Suprapubic skin (tissue), 4 donors: ENCODE results near the gene TSEN54. TPM values are rescaled to one million over a fixed set of nuclear protein-coding genes. Genes with fewer than 3 reads are reported as not detected.
A peak's percentile ranks its signal among the peaks of the same experiment; 100 is the strongest.

Source experiments
- DNase-seq, 2 donors: peaks; one replicate each; pipeline ENCODE4 v3.0.0-alpha.2; 2019; ENCODE audit warnings: low spot score in 2 of 2
- H3K27ac ChIP-seq: fragments of 200-600 bp; sonication (generic); one replicate; pipeline ENCODE4 v1.5.1; 2019
- H3K27me3 ChIP-seq: fragments of 200-600 bp; sonication (generic); one replicate; pipeline ENCODE4 v1.5.1; 2019
- H3K36me3 ChIP-seq: fragments of 200-600 bp; sonication (generic); one replicate; pipeline ENCODE4 v1.5.1; 2019
- H3K4me1 ChIP-seq: fragments of 200-600 bp; sonication (generic); one replicate; pipeline ENCODE4 v1.5.1; 2019
- H3K4me3 ChIP-seq: fragments of 200-600 bp; sonication (generic); one replicate; pipeline ENCODE4 v1.5.1; 2019; ENCODE audit warnings: mild to moderate bottlenecking
- H3K9me3 ChIP-seq: fragments of 200-600 bp; sonication (generic); one replicate; pipeline ENCODE4 v1.5.1; 2019
- CTCF ChIP-seq, 2 donors: fragments of 200-600 bp in 1 of 2; fragments of 450-650 bp in 1 of 2; sonication (generic) in 1 of 2; IDR thresholded peaks; one replicate each; pipeline ENCODE4 v1.5.1; 2016 to 2019; ENCODE audit warnings: antibody characterized with exemption in 2 of 2, mild to moderate bottlenecking in 1 of 2, moderate library complexity in 1 of 2
- EP300 ChIP-seq: sonication (generic); formaldehyde crosslinking; IDR thresholded peaks from one replicate; pipeline ENCODE4 v1.6.1; 2017; ENCODE audit warnings: antibody characterized with exemption
- POLR2A ChIP-seq, 2 donors: fragments of 450-650 bp; IDR thresholded peaks; one replicate each; pipeline ENCODE4 v1.6.1; 2017; ENCODE audit warnings: antibody characterized with exemption in 2 of 2, mild to moderate bottlenecking in 2 of 2, moderate library complexity in 2 of 2
- POLR2AphosphoS5 ChIP-seq, 3 donors: sonication (generic); formaldehyde crosslinking; IDR thresholded peaks; one replicate each; pipeline ENCODE4 v1.6.1; 2017; ENCODE audit warnings: antibody characterized with exemption in 3 of 3
- WGBS: methylation state at CpG from one replicate; pipeline ENCODE4 v1.1.5; 2018; 5-methylcytosine and 5-hydroxymethylcytosine counted together
- total RNA-seq, 4 donors: library from RNA; depleted of rRNA; stranded (reverse); fragments of >200 nt; gene quantifications; one replicate each; pipeline ENCODE4 v1.1.0, GENCODE V29; 2016

The TSEN54 gene
- total RNA-seq, 4 donors from 2014 or later: 53.9 to 73.5 (median 62.9) TPM

- H3K27ac ChIP-seq: no peak overlapping the region
- H3K4me1 ChIP-seq: peaks cover 6% of the 10 kb centered on the region
- peaks cover 91% of the 10 kb centered on the region for H3K36me3 ChIP-seq
- H3K27me3 ChIP-seq: no peaks in the 10 kb centered on the region
- TF ChIP-seq POLR2AphosphoS5 (IDR thresholded peaks at IDR 0.05) (no peak), POLR2A (IDR thresholded peaks at IDR 0.05) (no peak), EP300 (no peak), CTCF (IDR thresholded peaks at IDR 0.05) (no peak)
- no peak overlapping the region for H3K4me3 ChIP-seq
- WGBS: 57% methylated on average over 8 of the region's 16 CpGs
- no peak for DNase-seq
- H3K9me3 ChIP-seq: no peaks in the 10 kb centered on the region
These were observed 17.6 kb upstream of the TSEN54 start for GRCh38 chr17:75498726-75499213.

GRCh38 chr17:75499313-75500022, 16.9 kb upstream of the TSEN54 start:
- WGBS: 49% methylated on average over 6 of the region's 16 CpGs
- no peaks in the 10 kb centered on the region for H3K27me3 ChIP-seq
- peaks cover 92% of the 10 kb centered on the region for H3K36me3 ChIP-seq
- peaks cover 6% of the 10 kb centered on the region for H3K4me1 ChIP-seq
- H3K9me3 ChIP-seq: no peaks in the 10 kb centered on the region
- H3K4me3 ChIP-seq: no peak overlapping the region
- no peak overlapping the region for H3K27ac ChIP-seq
- TF ChIP-seq POLR2A (IDR thresholded peaks at IDR 0.05) (no peak), POLR2AphosphoS5 (IDR thresholded peaks at IDR 0.05) (no peak), CTCF (IDR thresholded peaks at IDR 0.05) (no peak), EP300 (no peak)
- DNase-seq: no peak

- Histone ChIP-seq H3K9me3 (no peaks in the 10 kb centered on the region), H3K4me3 (no peak overlapping the region), H3K36me3 (peaks cover 92% of the 10 kb centered on the region), H3K27ac (no peak overlapping the region), H3K27me3 (no peaks in the 10 kb centered on the region), H3K4me1 (peaks cover 6% of the 10 kb centered on the region)
- no peak for DNase-seq
- no peak for TF ChIP-seq CTCF (IDR thresholded peaks at IDR 0.05)
- no peak for TF ChIP-seq POLR2AphosphoS5 (IDR thresholded peaks at IDR 0.05)
- no peak for TF ChIP-seq POLR2A (IDR thresholded peaks at IDR 0.05)
- no peak for TF ChIP-seq EP300
- WGBS: 87% methylated on average over 4 of the region's 17 CpGs
These were observed 15.7 kb upstream of the TSEN54 start for GRCh38 chr17:75500419-75501216.

GRCh38 chr17:75501378-75502071, 14.8 kb upstream of the TSEN54 start:
- 51% methylated on average over 13 of the region's 21 CpGs for WGBS
- peaks cover 6% of the 10 kb centered on the region for H3K4me1 ChIP-seq
- DNase-seq: peak in 1 of 2 donors; percentile 64

More at GRCh38 chr17:75501378-75502071, 14.8 kb upstream of the TSEN54 start:
- peaks cover 92% of the 10 kb centered on the region for H3K36me3 ChIP-seq
- H3K27ac ChIP-seq: peak overlapping the region; percentile 37
- no peaks in the 10 kb centered on the region for H3K27me3 ChIP-seq
- no peak overlapping the region for H3K4me3 ChIP-seq
- TF ChIP-seq POLR2AphosphoS5 (IDR thresholded peaks at IDR 0.05) (no peak), CTCF (IDR thresholded peaks at IDR 0.05) (no peak), POLR2A (IDR thresholded peaks at IDR 0.05) (no peak), EP300 (no peak)
- H3K9me3 ChIP-seq: no peaks in the 10 kb centered on the region
